Cerebellar nuclear complex (tissue), 1 donor: ENCODE measurements around the gene LRP2.
"Not testable (repeated sequence)": the region's sequence is repeated elsewhere in the genome, so short reads cannot be mapped to it uniquely, and the experiment has no call there.

Experiments
- DNase-seq, 2 experiments: peaks; one replicate each; lab custom pipeline; 2025; lab: John Stamatoyannopoulos, UW

The LRP2 gene

GRCh38 chr2:169175112-169175511, 187.2 kb downstream of the LRP2 start:
- no peak for DNase-seq

- peak in 1 of 2 experiments; percentile 25 for DNase-seq
Observed at GRCh38 chr2:169173876-169174275, 188.5 kb downstream of the LRP2 start.

DNA sequence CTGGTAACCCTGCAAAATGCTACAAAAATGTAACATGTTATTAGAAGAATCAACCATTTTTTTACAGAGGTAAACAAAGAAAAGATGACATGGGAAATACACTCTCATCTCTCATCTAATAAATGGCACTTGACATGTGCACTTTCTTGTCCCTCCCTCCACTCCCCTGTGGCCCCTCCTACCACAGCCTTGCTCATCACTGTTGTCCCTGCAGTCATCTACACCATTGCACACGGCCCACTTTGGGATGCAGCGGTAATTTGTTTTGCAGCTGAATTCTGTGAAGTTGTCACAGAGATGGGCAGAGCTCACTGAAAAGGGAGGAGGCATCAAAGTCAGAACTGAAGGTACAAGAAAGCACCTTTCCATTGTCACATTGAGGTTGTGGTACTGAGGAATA, 189.4 kb downstream of the LRP2 start:
- DNase-seq = no peak

DNA sequence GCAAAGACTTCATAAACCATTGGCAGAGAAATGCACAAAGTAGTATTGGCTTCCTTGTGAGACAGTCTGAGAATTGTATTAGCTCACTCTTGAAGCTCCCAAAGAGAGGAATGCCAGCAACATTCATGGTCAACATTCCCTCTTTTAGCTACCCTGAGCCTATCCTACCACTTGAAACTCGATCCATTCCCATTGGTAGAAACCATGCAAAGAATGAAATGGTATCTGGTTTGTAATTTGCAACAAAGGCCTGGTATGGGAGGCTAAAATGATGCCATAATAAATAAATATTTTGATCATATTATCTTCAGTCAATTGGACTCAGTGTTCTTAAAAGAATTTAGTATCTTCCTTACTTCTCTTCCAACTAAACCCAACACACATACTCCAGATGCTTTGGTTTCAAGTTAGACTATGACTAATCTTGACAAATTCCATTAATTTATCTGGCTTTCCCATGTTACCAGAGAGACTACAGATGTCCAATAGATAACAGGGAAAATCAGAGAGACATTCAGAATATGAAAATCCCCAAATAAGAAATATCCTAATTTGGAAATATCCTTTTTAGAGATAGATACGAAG, 190.1 kb downstream of the LRP2 start:
- no peak for DNase-seq

DNA sequence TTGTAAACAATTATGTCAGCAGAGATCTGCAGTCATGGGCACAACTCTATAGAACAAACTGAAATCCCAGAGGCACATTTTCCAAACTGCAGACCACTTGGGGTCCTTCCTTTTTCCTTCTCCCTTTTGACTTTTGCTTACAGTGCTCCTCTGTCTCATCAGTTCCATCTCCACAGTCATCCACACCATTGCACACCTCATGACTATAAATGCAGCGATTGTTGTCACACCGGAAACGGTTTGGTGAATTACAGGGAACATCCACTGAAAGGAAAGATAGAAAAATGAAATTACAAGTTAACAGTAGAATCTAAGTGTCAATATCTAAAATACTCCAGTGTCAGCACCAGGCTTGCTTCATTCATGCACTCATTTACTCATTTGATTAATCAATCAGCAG, 196.5 kb downstream of the LRP2 start:
- no peak for DNase-seq

- no peak for DNase-seq
Observed at GRCh38 chr2:169164311-169164710, 198.0 kb downstream of the LRP2 start.

DNA sequence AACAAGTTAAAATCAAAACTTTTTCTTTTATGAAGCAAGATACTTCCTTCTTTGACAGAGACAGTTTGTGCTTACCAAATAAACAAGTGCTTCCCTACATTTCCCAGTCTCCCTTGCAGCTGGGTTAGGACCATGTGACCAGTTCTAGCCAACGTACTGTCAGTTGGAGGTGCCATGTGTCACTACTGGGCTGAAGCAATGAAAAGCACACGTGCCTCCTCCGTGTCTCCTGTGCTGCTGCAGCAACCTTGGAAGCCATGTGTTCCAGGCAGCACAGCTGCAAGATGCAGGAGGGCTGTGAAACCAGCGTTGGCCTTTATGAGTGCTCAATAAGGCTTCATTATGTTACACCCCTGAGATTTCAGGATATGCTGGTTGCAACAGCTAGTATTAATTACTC, 199.7 kb downstream of the LRP2 start:
- DNase-seq = no peak

DNA sequence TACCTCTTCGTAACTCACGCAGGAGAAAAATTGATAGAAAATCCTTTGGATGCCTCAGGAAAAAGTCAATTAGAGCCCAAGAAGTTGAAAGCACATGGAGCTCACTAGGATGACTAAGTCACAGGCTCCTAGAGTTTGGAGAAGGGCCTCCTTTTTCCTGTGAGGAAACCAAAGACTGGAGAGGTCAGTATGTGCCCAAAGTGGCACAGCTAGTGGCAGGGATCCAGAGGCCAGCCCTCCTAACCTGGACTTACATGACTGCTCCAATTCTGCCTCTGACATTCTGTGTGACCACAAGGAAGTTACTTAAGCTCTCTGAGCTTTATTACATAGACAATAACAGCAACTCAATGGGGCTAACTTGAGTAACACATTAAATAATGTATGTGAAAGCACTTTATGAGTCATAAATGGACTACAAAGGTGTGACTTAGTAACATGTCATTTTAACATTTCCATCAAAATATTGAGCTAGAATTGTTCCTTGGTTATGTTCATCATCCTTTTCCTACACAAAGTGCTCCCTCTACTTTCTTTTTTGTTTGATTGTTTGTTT, 201.3 kb downstream of the LRP2 start:
- DNase-seq = no peak

DNA sequence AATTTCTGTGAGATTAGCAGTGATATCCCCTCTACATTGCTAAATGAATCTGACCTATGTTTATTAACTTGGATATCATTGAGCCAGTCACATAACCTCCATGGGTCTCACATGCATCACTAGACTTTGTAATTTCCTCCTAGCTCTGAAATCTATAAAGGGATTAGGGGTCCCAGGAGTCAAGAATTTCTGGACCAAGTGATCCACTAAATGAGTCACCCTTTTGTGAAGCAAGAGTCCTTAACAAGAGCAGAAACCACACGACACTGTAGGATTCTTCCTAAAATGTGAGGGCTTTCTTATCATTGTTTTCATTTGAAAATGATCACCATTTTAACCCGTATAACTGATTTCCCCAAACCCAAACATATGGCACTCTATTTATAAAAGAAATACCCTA, 202.6 kb downstream of the LRP2 start:
- no peak for DNase-seq

- no peak for DNase-seq
Observed at GRCh38 chr2:169158874-169159273, 203.5 kb downstream of the LRP2 start.

DNA sequence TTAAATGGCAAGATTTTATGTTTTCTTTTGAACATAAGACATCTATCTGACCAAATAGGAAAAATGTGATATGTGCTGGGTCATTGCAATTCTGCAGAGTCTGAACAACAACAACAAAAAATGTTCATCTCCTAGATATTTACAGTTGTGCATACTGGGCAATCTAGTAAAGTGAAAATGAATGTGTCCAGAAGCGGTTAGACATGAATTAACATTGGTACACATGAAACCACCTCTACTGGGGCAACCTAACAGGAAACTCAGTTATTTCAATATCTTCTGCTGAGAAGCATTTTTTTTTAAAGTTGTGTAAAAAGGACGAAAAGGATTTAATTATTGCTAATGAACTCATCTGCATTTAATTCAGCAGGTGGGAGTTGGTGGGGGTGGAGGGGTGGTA, 216.1 kb downstream of the LRP2 start:
- DNase-seq = no peak

DNA sequence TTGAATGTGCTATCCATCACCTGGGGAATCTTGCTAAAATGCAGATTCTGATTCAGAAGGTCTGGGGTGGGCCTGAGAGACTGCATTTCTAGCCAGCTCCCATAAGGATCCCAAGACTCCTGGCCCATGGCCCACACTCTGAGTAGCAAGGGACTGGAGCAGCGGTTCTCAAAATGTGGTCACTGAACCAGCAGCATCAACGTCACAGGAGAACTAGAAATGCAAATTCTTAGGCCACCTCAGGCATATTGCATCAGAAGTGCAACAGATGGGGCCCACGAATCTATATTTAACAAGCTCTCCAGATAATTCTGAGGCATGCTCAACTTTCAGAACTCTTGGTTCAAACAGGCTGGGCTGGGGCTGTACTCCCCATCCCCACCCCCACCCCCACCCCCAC, 218.3 kb downstream of the LRP2 start:
- DNase-seq = no peak

DNA sequence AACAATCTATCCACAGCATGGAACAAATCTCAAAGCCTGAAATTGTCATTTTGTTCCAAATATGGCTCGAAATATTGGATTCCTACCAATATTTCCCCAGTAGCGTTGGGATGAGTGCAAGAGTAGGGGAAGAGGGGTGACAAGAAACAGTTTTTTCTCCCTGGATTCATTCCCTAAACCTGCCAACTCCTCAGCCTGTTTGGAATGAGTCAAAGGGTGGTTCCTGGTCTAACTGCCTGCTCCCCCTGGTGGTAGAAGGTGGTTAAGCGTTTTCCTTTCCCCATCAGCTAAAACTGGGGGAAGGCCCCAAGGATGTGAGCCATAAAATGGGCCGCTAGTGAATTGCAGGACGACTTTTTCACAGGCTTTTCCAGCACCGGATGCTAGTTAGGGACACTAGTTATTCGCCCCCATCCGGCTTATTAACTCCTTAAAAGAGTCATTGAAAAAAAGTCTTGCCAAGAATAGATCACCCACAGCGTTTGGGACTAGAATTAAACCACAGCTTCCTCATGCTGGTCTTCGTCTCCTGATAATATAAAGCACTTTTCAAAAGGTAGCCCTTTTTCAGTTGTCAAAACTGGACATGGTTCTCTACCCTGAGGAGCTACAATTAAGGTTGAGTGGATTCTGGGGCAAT, 220.5 kb downstream of the LRP2 start:
- no peak for DNase-seq

DNA sequence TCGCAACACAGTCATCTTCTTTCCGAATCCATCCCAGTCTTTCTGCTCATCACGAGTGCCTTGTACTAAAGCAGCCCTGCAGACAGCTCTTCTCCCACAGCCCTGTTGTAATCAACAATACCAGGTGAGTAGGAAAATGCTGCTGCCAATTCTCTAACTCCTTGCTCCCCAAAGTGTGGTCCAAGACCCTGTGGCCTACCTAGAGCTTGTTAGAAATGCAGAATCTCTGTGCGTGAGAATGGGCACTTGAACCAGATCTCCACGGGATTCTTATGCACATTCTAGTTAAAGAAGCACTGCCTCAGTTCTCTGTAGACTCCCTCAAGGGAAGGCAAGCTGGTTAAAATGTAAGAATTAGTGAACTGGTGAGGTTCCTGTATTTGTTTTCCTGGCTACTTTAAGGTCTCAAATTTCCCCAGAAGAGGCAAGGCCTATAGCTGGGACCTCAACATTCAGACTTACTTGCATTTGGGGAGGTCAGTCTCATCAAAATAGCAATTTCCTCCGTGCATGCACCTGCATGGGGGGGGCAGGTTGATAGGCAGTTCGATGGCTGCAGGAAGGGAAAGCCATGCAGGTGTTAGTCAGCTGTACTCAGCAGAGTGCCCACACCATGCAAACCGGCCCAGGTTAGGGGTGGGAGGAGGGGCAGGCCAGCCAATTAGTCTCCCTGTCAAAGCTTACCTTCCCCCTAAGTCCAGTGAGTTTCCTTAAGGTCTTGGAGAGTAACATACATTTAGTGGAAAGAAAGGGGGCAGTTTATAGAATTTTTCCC, 222.2 kb downstream of the LRP2 start:
- DNase-seq = no peak

DNA sequence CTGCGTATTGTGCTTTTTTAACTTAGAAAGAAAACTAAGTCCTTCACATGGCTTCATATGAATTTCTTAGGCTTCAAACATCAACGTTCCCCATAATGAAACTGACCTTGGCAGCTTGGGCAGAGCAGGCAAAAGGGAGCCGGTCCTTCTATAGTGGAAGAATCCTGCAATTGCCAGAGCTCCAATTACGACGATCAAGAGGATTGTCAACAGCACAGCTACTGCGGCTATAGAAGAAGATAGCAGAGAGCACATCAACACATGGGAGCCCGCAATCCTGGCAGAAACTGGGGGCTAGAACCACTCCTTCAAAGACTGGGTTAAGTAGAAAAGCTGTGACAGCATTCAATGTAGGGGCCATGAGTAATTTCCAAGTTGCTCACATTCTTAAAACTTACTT, 223.2 kb downstream of the LRP2 start:
- DNase-seq = no peak

DNA sequence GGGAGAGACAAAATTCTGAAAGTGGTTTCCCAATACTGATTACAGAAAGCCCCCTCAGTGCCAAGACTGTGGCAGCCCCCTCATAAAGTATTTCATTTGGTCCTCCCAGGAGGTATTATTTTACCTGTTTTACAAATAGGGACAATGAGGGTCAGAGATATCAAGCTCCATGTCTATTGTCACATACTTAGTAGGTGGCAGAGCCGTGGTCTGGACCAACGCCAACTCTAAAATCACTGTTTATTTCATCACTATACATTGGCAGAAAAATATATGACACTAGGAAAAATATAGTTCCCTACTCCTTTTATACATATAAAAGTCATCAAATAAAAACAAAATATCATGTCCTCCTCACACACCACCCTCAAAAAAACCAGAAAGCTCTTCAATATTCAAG, 224.4 kb downstream of the LRP2 start:
- DNase-seq = no peak

DNA sequence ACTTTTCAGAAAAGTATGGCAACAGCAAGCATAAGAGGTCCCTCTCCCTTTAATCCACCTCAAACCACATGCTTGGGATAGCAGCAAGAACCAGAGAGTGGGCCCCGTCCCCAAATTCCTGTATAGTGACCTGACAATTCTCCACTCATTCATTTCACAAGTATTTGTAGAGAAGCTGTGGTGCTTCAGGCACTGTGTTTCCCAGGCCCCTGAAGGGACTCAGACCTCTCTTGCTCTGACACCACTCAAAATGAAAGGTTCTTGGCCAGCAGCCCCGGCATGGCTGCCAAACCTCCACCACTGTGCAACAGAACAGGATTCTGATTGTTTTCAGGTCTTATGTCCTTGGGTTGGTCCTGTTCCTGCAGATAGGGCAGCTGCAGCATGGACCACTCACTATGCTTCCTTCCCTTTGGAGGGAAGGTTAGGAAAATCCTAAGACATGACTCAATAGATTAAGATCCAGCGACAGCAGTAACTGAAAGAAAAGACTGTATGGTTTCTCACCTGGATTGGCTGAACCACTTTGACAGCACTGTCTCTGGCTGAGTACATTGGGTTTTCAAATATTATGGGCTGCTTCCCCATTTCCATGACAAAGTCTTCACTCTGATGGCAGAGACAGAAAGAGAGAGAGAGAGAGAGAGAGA, 225.3 kb downstream of the LRP2 start:
- no peak for DNase-seq

DNA sequence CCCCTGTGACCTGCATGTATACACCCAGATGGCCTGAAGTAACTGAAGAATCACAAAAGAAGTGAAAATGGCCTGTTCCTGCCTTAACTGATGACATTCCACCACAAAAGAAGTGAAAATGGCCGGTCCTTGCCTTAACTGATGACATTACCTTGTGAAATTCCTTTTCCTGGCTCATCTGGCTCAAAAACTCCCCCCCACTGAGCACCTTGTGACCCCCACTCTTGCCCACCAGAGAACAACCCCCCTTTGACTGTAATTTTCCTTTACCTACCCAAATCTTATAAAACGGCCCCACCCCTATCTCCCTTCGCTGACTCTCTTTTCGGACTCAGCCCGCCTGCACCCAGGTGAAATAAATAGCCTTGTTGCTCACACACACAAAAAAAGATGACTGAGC, 225.9 kb downstream of the LRP2 start:
- not testable (repeated sequence) for DNase-seq

DNA sequence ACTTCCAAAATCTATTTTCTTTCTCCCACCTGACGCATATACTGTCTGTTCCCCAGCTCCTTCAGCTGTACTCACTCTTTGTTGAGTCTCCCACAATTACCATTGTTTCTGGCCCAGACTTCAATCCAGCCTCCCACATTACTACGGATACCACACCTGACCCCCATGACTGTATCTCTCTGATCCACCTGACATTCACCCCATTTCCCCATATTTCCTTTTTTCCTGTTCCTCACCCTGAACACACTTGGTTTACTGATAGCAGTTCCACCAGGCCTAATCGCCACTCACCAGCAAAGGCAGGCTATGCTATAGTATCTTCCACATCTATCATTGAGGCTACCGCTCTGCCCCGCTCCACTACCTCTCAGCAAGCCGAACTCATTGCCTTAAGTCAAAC, 228.1 kb downstream of the LRP2 start:
- not testable (repeated sequence) for DNase-seq

GRCh38 chr2:169131587-169132512, 230.5 kb downstream of the LRP2 start:
- peak in 1 of 2 experiments; percentile 8 for DNase-seq

- DNase-seq = no peak
Observed at GRCh38 chr2:169129703-169130243, 232.6 kb downstream of the LRP2 start.
